GM23338 (cell line): ENCODE measurements around the gene OSER1.

Source experiments
- CREB1 ChIP-seq: fragments of 250-450 bp; sonication (Bioruptor Pico); IDR thresholded peaks from 2 replicates; pipeline ENCODE4 v1.5.0; 2020; ENCODE audit warnings: low read depth, mild to moderate bottlenecking, moderate library complexity
- CTCF ChIP-seq, 2 experiments: fragments of 200-600 bp in 1 of 2; sonication (generic) in 1 of 2; conservative IDR thresholded peaks; 2 replicates each; pipeline versions ENCODE4 v1.5.1 to v1.6.1; 2016 to 2017; ENCODE audit warnings: antibody characterized with exemption in 2 of 2, low read depth in 2 of 2, mild to moderate bottlenecking in 2 of 2, moderate library complexity in 1 of 2
- EZH2 ChIP-seq: fragments of 200-600 bp; sonication (generic); IDR thresholded peaks from one replicate; pipeline ENCODE4 v1.8.0; 2017; ENCODE audit warnings: antibody characterized with exemption, mild to moderate bottlenecking, low read depth; ENCODE audit not compliant: unreplicated experiment
- EZH2phosphoT487 ChIP-seq: fragments of 200-600 bp; sonication (generic); IDR thresholded peaks from one replicate; pipeline ENCODE4 v1.8.1; 2018; ENCODE audit warnings: antibody characterized with exemption; ENCODE audit not compliant: unreplicated experiment
- ZNF114 ChIP-seq: fragments of 250-450 bp; sonication (Bioruptor Pico); IDR thresholded peaks from 2 replicates; pipeline ENCODE4 v1.5.0; 2020; ENCODE audit warnings: mild to moderate bottlenecking, moderate library complexity
- ZNF331 ChIP-seq: fragments of 250-450 bp; sonication (Bioruptor Pico); IDR thresholded peaks from 2 replicates; pipeline ENCODE4 v1.5.0; 2020; ENCODE audit warnings: low read depth, mild to moderate bottlenecking, moderate library complexity

GRCh38 chr20:44219791-44220190 is 9.2 kb upstream of the OSER1 start:
- no peak for TF ChIP-seq CTCF (conservative IDR thresholded peaks at IDR 0.05; ENCODE audit: low read depth in 2 of 2)
- TF ChIP-seq EZH2phosphoT487: no peak
- TF ChIP-seq EZH2: no peak
- TF ChIP-seq CREB1 (CRISPR knock-in tag): no peak
- no peak for TF ChIP-seq ZNF331 (CRISPR knock-in tag)
- TF ChIP-seq ZNF114 (CRISPR knock-in tag): no peak
